A549 treated with DMSO at 1 μM for 4 hours (cell line): ENCODE data around the gene COL8A2. TPM values are rescaled to one million over a fixed set of nuclear protein-coding genes. Genes with fewer than 3 reads are reported as not detected.

Experiments used
- total RNA-seq: library from RNA; stranded (reverse); fragments of 200-300 nt; extraction: Qiagen RNA extraction; gene quantifications from 5 replicates; pipeline ENCODE4 v1.2.3, GENCODE V29; 2022; ENCODE audit warnings: low read depth

The COL8A2 gene
- 0.06 to 0.17 TPM (median 0.09 TPM) in 5 replicates for total RNA-seq

GRCh38 chr1:36125129-36125991, at the start of gene COL8A2:
TSS of gene COL8A2 (minus strand) at chr1:36125222. CDS start at chr1:36100242, 24,980 bp downstream.

DNA sequence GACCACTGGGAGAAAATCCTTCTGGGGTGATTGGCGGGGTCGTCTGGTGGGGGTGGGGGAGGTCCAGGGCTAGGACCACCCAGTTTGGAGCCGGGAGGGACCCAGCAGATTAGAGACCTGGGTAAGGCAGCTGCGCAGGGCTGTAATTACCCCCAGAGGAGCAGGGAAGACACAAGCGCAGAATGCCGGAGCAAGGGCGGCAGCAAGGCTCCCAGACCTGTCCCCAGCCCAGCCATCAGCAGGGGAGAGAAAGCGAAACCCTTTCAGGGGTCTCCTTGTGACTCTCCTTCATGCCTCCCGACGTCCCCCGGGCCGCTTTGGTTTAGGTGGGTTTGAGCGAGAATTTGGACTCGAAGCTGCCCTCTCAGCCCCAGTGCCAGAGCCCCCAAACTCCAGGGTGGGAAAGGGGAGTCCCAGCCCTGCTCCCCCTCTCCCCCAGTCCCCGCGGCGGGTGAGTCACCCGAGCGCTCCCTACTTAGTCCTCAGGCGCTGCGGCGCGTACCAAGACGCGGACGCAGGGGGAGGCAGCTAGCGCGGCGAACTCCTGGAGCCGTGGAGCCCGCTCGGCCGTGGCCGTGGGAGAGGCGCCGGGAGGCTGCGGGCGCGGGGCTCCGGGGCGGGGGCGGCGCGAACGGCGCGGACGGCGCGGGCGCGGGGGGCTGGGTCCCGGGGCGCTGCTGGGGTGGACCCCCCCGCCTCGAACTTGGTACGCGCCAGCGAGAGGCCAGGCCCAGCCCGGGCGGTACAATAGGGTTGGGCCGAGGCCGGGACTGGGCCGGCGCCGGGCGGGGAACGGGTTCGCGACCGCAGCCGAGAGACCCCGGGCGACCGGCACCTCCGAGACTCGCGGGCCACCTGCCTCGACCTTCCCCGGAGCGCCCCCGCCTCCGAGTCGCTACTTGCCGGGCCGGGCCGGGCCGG, 30.6 kb upstream of the COL8A2 start, which contains the start of gene MAP7D1:
Gene MAP7D1, plus strand, starts transcription at position 753 of the 921 bp plus-strand sequence. CDS start 258 bp downstream, outside the sequence.

GRCh38 chr1:36149237-36149972, 24.4 kb upstream of the COL8A2 start, which contains the start of gene TRAPPC3:
TSS of gene TRAPPC3 (minus strand) at chr1:36149486. CDS start at chr1:36149378, 108 bp downstream.

GRCh38 chr1:36088577-36089392, 36.2 kb downstream of the COL8A2 start, which contains the start of gene ADPRS:
TSS of gene ADPRS (plus strand) at chr1:36088892. CDS start at chr1:36088905, 13 bp downstream.

DNA sequence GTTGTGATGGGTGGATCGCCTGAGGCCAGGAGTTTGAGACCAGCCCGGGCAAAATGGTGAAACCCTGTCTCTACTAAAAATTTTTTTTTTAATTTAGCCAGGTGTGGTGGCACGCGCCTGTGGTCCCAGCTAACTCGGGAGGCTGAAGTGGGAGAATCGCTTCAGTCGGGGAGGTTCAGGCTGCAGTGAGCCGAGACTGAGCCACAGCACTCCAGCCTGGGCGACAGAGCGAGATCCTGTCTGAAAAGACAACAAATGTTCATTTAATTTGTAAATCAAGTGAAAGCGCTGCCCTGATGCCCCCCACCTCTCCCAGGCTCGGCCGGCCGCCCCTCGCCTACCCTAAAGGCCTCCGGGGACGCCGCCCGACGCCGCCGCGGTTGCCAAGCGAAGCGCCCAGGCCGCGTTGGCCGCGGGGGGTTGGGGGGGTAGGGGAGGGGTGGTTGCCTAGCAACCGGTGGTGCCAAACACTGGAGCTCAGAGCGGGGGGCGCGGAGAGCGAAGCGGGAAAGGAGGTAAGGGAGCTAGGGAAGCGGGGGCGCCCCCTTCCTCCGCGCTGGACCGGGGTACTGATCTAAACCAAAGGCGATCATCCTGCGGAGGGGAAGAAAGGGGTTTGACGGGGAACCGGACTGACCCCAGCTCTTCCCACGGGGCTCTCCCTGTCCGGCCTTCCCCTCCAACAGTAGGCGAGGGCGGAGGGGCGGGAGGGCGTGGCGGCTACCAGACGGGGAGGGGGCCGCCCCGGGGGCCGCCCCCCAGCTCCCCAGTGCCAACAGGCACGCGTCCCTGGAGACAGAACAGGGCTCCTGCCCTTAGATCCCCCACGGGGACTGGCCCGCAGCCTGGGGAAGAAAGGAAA, 41.2 kb downstream of the COL8A2 start, which contains the start of gene TEKT2:
Gene TEKT2, plus strand, starts transcription at position 460 of the 862 bp plus-strand sequence. CDS start 828 bp downstream, outside the sequence.

Other genes with a start within 250 kb of the COL8A2 start
- gene AGO1, start 242.0 kb downstream of the COL8A2 start, total RNA-seq = 3.9 to 6.3 TPM (median 5.0 TPM) in 5 replicates
- gene AGO3, start 194.1 kb downstream of the COL8A2 start, total RNA-seq = 5.2 to 9.3 TPM (median 8.8 TPM) in 5 replicates
- gene TEKT2, start 41.1 kb downstream of the COL8A2 start, total RNA-seq = not detected in 5 replicates
- gene ADPRS, start 36.3 kb downstream of the COL8A2 start, total RNA-seq = 23.3 to 29.3 TPM (median 25.8 TPM) in 5 replicates
- 73.3 to 85.3 TPM (median 76.2 TPM) in 5 replicates for gene TRAPPC3, start 24.3 kb upstream of the COL8A2 start, total RNA-seq
- 113 to 131 TPM (median 117 TPM) in 5 replicates for gene MAP7D1, start 30.9 kb upstream of the COL8A2 start, total RNA-seq
- gene THRAP3, start 99.2 kb upstream of the COL8A2 start, total RNA-seq = 55.6 to 65.4 TPM (median 63.3 TPM) in 5 replicates
- gene SH3D21, start 181.1 kb upstream of the COL8A2 start, total RNA-seq = 1.6 to 2.5 TPM (median 1.9 TPM) in 5 replicates
- gene EVA1B, start 198.4 kb upstream of the COL8A2 start, total RNA-seq = 9.7 to 20.5 TPM (median 17.9 TPM) in 5 replicates